CD4-positive, alpha-beta T cell (primary cell): ENCODE results near the gene RAB15. TPM values are rescaled to one million over a fixed set of nuclear protein-coding genes. Genes with fewer than 3 reads are reported as not detected.

Experiments
- ATAC-seq: fragments of 200-7000 bp; cut with Tn5 transposase; one replicate; pipeline ENCODE4 v1.10.0; 2022; ENCODE audit warnings: mild to moderate bottlenecking; ENCODE audit not compliant: poor library complexity
- CTCF ChIA-PET: fragments of 350-600 bp; sonication (Branson Sonifier 250); formaldehyde crosslinking; loops from one replicate; lab custom pipeline; 2021; ENCODE audit warnings: antibody characterized with exemption, inconsistent platforms; lab: Charles Lee
- POLR2A ChIA-PET: fragments of 350-600 bp; sonication (Branson Sonifier 250); formaldehyde crosslinking; loops from one replicate; lab custom pipeline; 2021; ENCODE audit warnings: antibody characterized with exemption, inconsistent platforms; lab: Charles Lee
- DNase-seq, 14 experiments: peaks; one replicate each; pipeline ENCODE4 v3.0.0-alpha.2; 2013 to 2020; ENCODE audit warnings: mixed read lengths in 2 of 14
- H3K27ac ChIP-seq, 2 donors: one replicate each; pipeline versions ENCODE4 v1.5.1 to v1.7.0; 2013; ENCODE audit warnings: low read length in 2 of 2, low read depth in 1 of 2, mild to moderate bottlenecking in 1 of 2
- H3K27me3 ChIP-seq, 2 experiments: 1 replicate in 1 of 2; 2 replicates in 1 of 2; pipeline versions ENCODE4 v1.6.1 to v1.7.0; 2013; ENCODE audit warnings: low read length in 2 of 2, control low read depth in 1 of 2, mild to moderate bottlenecking in 1 of 2, moderate library complexity in 1 of 2; ENCODE audit not compliant: insufficient read depth in 2 of 2, control insufficient read depth in 1 of 2
- H3K36me3 ChIP-seq: one replicate; pipeline ENCODE4 v1.6.1; 2013; ENCODE audit warnings: low read length, control low read depth; ENCODE audit not compliant: insufficient read depth
- H3K4me1 ChIP-seq: one replicate; pipeline ENCODE4 v1.6.1; 2013; ENCODE audit warnings: low read length, control low read depth; ENCODE audit not compliant: insufficient read depth
- H3K4me3 ChIP-seq: one replicate; pipeline ENCODE4 v1.5.1; 2013; ENCODE audit warnings: mild to moderate bottlenecking, low read length, moderate library complexity
- H3K9me3 ChIP-seq, 2 experiments: 1 replicate in 1 of 2; 2 replicates in 1 of 2; pipeline versions ENCODE4 v1.6.1 to v1.7.0; 2013; ENCODE audit warnings: low read length in 2 of 2, mild to moderate bottlenecking in 2 of 2, control low read depth in 1 of 2, moderate library complexity in 1 of 2; ENCODE audit not compliant: control insufficient read depth in 1 of 2, insufficient read depth in 1 of 2
- H3K27ac Mint-ChIP-seq: one replicate; pipeline ENCODE4 v1.8.0; 2020; ENCODE audit warnings: mixed read lengths
- H3K27me3 Mint-ChIP-seq: one replicate; pipeline ENCODE4 v1.8.0; 2021; ENCODE audit warnings: mixed read lengths
- H3K36me3 Mint-ChIP-seq: one replicate; pipeline ENCODE4 v1.8.0; 2021; ENCODE audit warnings: low read depth, mixed read lengths
- H3K4me1 Mint-ChIP-seq: one replicate; pipeline ENCODE4 v1.8.0; 2021; ENCODE audit warnings: low read depth, mixed read lengths
- H3K4me3 Mint-ChIP-seq: one replicate; pipeline ENCODE4 v1.8.0; 2020; ENCODE audit warnings: mild to moderate bottlenecking, mixed read lengths
- H3K9me3 Mint-ChIP-seq: one replicate; pipeline ENCODE4 v1.8.0; 2020; ENCODE audit warnings: mixed read lengths
- CTCF ChIP-seq: fragments of 200-600 bp; IDR thresholded peaks from one replicate; pipeline ENCODE4 v1.8.0; 2022; ENCODE audit warnings: antibody characterized with exemption, mild to moderate bottlenecking
- intact Hi-C, 2 experiments: fragments of 100-400 bp; cut with DNase I in 1 of 2; cut with micrococcal nuclease in 1 of 2; formaldehyde crosslinking; loops; one replicate each; pipeline versions ENCODE4 v1.15.1 to v1.9.0; 2023 to 2025; cut with DNase I, micrococcal nuclease
- total RNA-seq, 174 experiments: library from RNA in 2 of 174; stranded (reverse) in 2 of 174; gene quantifications; one replicate each; pipeline ENCODE4 v1.2.3 and lab custom pipeline; 2021 to 2026

RAB15 gene
- total RNA-seq, 2 experiments from 2014 or later: 2.6 to 3.8 TPM

DNA sequence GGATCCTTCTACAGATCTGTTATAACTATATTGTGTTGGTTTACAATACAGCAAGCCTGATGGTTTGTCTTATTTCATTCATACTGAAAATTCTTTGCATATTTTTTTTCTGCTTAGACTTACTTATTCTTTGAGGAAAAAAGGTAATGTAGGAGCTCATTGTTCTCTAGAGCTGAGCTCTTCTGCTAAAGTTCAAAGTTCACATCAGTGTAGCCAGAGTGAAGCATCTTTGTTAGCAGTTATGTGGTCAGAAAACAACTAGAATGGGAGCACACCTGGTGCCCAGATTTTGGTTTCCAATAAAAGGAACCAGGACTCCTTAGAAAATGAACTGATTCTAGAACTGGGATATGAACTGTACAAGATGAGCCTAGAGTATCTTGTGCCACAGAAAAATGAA, 39.9 kb downstream of the RAB15 start:
- CTCF ChIA-PET: no interaction called here
- no peak for ATAC-seq
- POLR2A ChIA-PET: interaction anchor here (1.0 to 2.5 kb wide), 2 partner anchors 18 to 40 kb away, joined by 3 to 15 read pairs; partner anchors contain the start of gene CHURC1

GRCh38 chr14:64931123-64931522, 41.0 kb downstream of the RAB15 start:
- Histone ChIP-seq H3K27me3 (no peaks in the 10 kb centered on the region), H3K36me3 (peaks cover 69% of the 10 kb centered on the region), H3K9me3 (no peaks in the 10 kb centered on the region), H3K27ac (peak overlapping the region; percentile 61 to 71), H3K4me1 (peaks cover 37% of the 10 kb centered on the region), H3K4me3 (no peak overlapping the region)
- CTCF ChIA-PET: interaction anchor here (1.0 to 1.1 kb wide), 2 partner anchors 39 to 54 kb away, joined by 3 to 7 read pairs; no protein-coding TSS in a partner anchor
- DNase-seq (no peak), ATAC-seq (no peak)
- H3K36me3 Mint-ChIP-seq: peaks cover 75% of the 10 kb centered on the region
- intact Hi-C loops: no loop called here
- TF ChIP-seq CTCF: no peak
- H3K9me3 Mint-ChIP-seq: no peaks in the 10 kb centered on the region
- no peak overlapping the region for H3K4me3 Mint-ChIP-seq
- H3K4me1 Mint-ChIP-seq: peaks cover 25% of the 10 kb centered on the region
- H3K27me3 Mint-ChIP-seq: no peaks in the 10 kb centered on the region
- H3K27ac Mint-ChIP-seq: no peak overlapping the region
- POLR2A ChIA-PET: interaction anchor here (0.6 to 2.5 kb wide), 3 partner anchors 10 to 39 kb away, joined by 3 to 15 read pairs (median 3); partner anchors contain the start of gene CHURC1

More for the DNA sequence above, 39.9 kb downstream of the RAB15 start:
- TF ChIP-seq CTCF: no peak
- H3K27me3 ChIP-seq: no peaks in the 10 kb centered on the region
- no peak overlapping the region for H3K27ac ChIP-seq
- H3K9me3 ChIP-seq: no peaks in the 10 kb centered on the region
- no peaks in the 10 kb centered on the region for H3K9me3 Mint-ChIP-seq
- no peak overlapping the region for H3K4me3 ChIP-seq
- peaks cover 37% of the 10 kb centered on the region for H3K4me1 Mint-ChIP-seq
- no peak overlapping the region for H3K27ac Mint-ChIP-seq
- H3K36me3 ChIP-seq: peaks cover 64% of the 10 kb centered on the region
- peaks cover 75% of the 10 kb centered on the region for H3K36me3 Mint-ChIP-seq
- DNase-seq: no peak
- intact Hi-C loops: no loop called here
- H3K4me1 ChIP-seq: peaks cover 37% of the 10 kb centered on the region
- no peak overlapping the region for H3K4me3 Mint-ChIP-seq
- no peaks in the 10 kb centered on the region for H3K27me3 Mint-ChIP-seq

GRCh38 chr14:64930085-64930843, 41.9 kb downstream of the RAB15 start:
- Histone ChIP-seq H3K36me3 (peaks cover 78% of the 10 kb centered on the region), H3K27ac (peak overlapping the region; percentile 61 to 71), H3K27me3 (no peaks in the 10 kb centered on the region), H3K4me1 (peaks cover 40% of the 10 kb centered on the region), H3K4me3 (no peak overlapping the region), H3K9me3 (no peaks in the 10 kb centered on the region)
- no peak for TF ChIP-seq CTCF
- Mint-ChIP-seq H3K27me3 (no peaks in the 10 kb centered on the region), H3K4me3 (peak overlapping the region; percentile 35), H3K9me3 (no peaks in the 10 kb centered on the region), H3K36me3 (peaks cover 72% of the 10 kb centered on the region), H3K4me1 (peaks cover 18% of the 10 kb centered on the region), H3K27ac (no peak overlapping the region)
- intact Hi-C loops: no loop called here
- ChIA-PET POLR2A (interaction anchor here (0.6 to 2.5 kb wide), 2 partner anchors 9 to 16 kb away, joined by 3 to 15 read pairs; partner anchors contain the start of gene CHURC1), CTCF (interaction anchor here (1.0 kb wide), 1 partner anchor 54 kb away, joined by 3 read pairs; no protein-coding TSS in a partner anchor)
- DNase-seq (no peak), ATAC-seq (no peak)
